PC-9 (cell line): Measurements from ENCODE around the gene PPP3R2. TPM values are rescaled to one million over a fixed set of nuclear protein-coding genes. Genes with fewer than 3 reads are reported as not detected.

Experiments used
- BruUV-seq: library from RNA; stranded (reverse); fragments of 400-500 nt; replicated peaks from 2 replicates; lab custom pipeline; 2021; lab: Mats Ljungman, UMichigan
- CTCF ChIA-PET: fragments of 300-600 bp; sonication (Branson Sonifier 250); formaldehyde crosslinking; loops from one replicate; lab custom pipeline; 2022; ENCODE audit warnings: antibody characterized with exemption; lab: Charles Lee
- POLR2A ChIA-PET: fragments of 300-600 bp; sonication (Branson Sonifier 250); formaldehyde crosslinking; loops from one replicate; lab custom pipeline; 2022; ENCODE audit warnings: antibody characterized with exemption; ENCODE audit not compliant: unreplicated experiment; lab: Charles Lee
- DNase-seq, 2 experiments: peaks; one replicate each; pipeline versions ENCODE4 v3.0.0 to v3.0.0-alpha.2; 2015 to 2022; ENCODE audit warnings: mixed read lengths in 1 of 2
- H2AFZ ChIP-seq: fragments of 200-600 bp; sonication (generic); 2 replicates; pipeline ENCODE4 v1.8.1; 2017; ENCODE audit warnings: antibody characterized with exemption
- H3F3A ChIP-seq: fragments of 200-600 bp; sonication (generic); 2 replicates; pipeline ENCODE4 v1.8.1; 2017; ENCODE audit warnings: antibody characterized with exemption, mild to moderate bottlenecking, low read depth; ENCODE audit not compliant: insufficient read depth
- H3K27ac ChIP-seq: fragments of 200-600 bp; sonication (generic); 2 replicates; pipeline ENCODE4 v1.6.1; 2016; ENCODE audit warnings: mixed run types
- H3K27me3 ChIP-seq: fragments of 200-600 bp; sonication (generic); 2 replicates; pipeline ENCODE4 v1.6.1; 2016; ENCODE audit warnings: low read depth, mixed run types; ENCODE audit not compliant: insufficient read depth
- H3K36me3 ChIP-seq: fragments of 200-600 bp; sonication (generic); 2 replicates; pipeline ENCODE4 v1.6.1; 2016; ENCODE audit warnings: low read depth, mixed run types
- H3K4me1 ChIP-seq: fragments of 200-600 bp; sonication (generic); replicated peaks from 2 replicates; pipeline ENCODE4 v1.6.1; 2016; ENCODE audit warnings: mixed run types; ENCODE audit not compliant: insufficient read depth
- H3K4me2 ChIP-seq: fragments of 200-600 bp; sonication (generic); 2 replicates; pipeline ENCODE4 v1.6.1; 2017; ENCODE audit warnings: mixed run types
- H3K4me3 ChIP-seq: fragments of 200-600 bp; sonication (generic); 2 replicates; pipeline ENCODE4 v1.6.1; 2016; ENCODE audit warnings: mixed run types
- H3K79me2 ChIP-seq: fragments of 200-600 bp; sonication (generic); 2 replicates; pipeline ENCODE4 v1.6.1; 2017; ENCODE audit warnings: low read depth, mixed run types
- H3K9me2 ChIP-seq: fragments of 200-600 bp; sonication (generic); 2 replicates; pipeline ENCODE4 v1.8.1; 2017; ENCODE audit warnings: mild to moderate bottlenecking; ENCODE audit not compliant: insufficient read depth
- H3K9me3 ChIP-seq: fragments of 200-600 bp; sonication (generic); 2 replicates; pipeline ENCODE4 v1.8.1; 2016; ENCODE audit warnings: low read depth; ENCODE audit not compliant: insufficient read depth
- H4K20me1 ChIP-seq: fragments of 200-600 bp; sonication (generic); 2 replicates; pipeline ENCODE4 v1.8.1; 2017; ENCODE audit not compliant: insufficient read depth
- EZH2 ChIP-seq: fragments of 200-600 bp; sonication (generic); IDR thresholded peaks from 2 replicates; pipeline ENCODE4 v1.8.0; 2017; ENCODE audit warnings: antibody characterized with exemption, low read depth
- intact Hi-C: fragments of 100-400 bp; cut with micrococcal nuclease; formaldehyde crosslinking; loops from one replicate; pipeline ENCODE4 v1.10.0; 2022; ENCODE audit not compliant: unreplicated experiment
- total RNA-seq: library from RNA; stranded (reverse); gene quantifications from 2 replicates; pipeline ENCODE4 v1.2.3, GENCODE V29; 2021
- TF ChIP-seq, protein P1 (sequence below): fragments of 200-600 bp; sonication (generic); conservative IDR thresholded peaks from 2 replicates; pipeline ENCODE4 v1.6.1; 2017; ENCODE audit warnings: mixed run types, antibody characterized with exemption, mild to moderate bottlenecking, moderate library complexity

PPP3R2 gene
- total RNA-seq, 1 experiment from 2014 or later = not detected

DNA sequence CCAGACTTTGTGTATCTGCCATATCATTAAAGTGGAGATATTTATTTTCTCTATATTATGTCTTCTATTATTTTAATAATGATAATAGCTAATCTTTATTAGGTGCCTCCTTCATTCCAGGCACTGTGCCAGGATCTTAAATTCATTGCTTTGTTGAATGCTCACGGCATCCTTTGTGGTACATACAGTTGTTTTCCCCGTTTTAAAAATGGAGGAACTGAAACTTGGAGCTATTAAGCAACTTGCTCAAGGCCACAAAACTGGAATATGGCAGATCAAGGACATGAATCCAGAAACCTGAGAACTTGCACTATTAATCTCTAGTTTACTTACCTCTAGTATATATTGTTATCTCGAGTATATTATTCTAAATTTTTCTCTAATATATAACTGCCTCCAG is 41.5 kb upstream of the PPP3R2 start:
- no peaks in the 10 kb centered on the region for H3K9me3 ChIP-seq
- DNase-seq = no peak
- no TSS peak for BruUV-seq
- CTCF ChIA-PET = no interaction called here
- H3K27ac ChIP-seq = no peak overlapping the region
- TF ChIP-seq, protein P1, sequence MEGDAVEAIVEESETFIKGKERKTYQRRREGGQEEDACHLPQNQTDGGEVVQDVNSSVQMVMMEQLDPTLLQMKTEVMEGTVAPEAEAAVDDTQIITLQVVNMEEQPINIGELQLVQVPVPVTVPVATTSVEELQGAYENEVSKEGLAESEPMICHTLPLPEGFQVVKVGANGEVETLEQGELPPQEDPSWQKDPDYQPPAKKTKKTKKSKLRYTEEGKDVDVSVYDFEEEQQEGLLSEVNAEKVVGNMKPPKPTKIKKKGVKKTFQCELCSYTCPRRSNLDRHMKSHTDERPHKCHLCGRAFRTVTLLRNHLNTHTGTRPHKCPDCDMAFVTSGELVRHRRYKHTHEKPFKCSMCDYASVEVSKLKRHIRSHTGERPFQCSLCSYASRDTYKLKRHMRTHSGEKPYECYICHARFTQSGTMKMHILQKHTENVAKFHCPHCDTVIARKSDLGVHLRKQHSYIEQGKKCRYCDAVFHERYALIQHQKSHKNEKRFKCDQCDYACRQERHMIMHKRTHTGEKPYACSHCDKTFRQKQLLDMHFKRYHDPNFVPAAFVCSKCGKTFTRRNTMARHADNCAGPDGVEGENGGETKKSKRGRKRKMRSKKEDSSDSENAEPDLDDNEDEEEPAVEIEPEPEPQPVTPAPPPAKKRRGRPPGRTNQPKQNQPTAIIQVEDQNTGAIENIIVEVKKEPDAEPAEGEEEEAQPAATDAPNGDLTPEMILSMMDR = no peak
- POLR2A ChIA-PET = no interaction called here
- no peak overlapping the region for H3K4me3 ChIP-seq
- no peaks in the 10 kb centered on the region for H4K20me1 ChIP-seq
- H3K36me3 ChIP-seq = no peaks in the 10 kb centered on the region
- no peaks in the 10 kb centered on the region for H3K4me1 ChIP-seq
- intact Hi-C loops = no loop called here
- no peaks in the 10 kb centered on the region for H3K27me3 ChIP-seq
- H3F3A ChIP-seq = no peaks in the 10 kb centered on the region
- H2AFZ ChIP-seq = no peak overlapping the region
- H3K79me2 ChIP-seq = no peaks in the 10 kb centered on the region
- H3K9me2 ChIP-seq = no peaks in the 10 kb centered on the region
- no peak overlapping the region for H3K4me2 ChIP-seq

DNA sequence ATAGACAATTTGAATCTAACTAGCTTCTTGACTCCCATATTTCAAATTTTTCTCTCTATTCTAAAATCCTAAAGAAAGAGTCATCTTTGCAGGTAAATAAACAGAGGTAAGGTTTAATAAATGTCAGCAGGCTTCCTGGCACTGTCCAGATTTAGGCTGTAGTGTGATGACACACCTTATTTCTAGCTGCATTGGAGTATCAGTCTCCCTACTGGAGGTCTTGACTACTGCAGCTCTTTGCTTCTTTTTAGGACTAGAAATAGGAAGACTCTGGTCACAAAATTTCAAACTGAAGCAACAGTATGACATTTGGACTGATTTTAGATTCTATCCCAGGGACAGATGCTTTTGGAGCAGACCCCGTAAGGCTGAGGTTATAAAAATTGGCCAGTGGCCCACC is 40.7 kb upstream of the PPP3R2 start:
- ChIA-PET CTCF (no interaction called here), POLR2A (no interaction called here)
- Histone ChIP-seq H3K27ac (no peak overlapping the region), H3F3A (no peaks in the 10 kb centered on the region), H3K36me3 (no peaks in the 10 kb centered on the region), H3K27me3 (no peaks in the 10 kb centered on the region), H3K4me1 (no peaks in the 10 kb centered on the region), H3K4me3 (no peak overlapping the region), H2AFZ (no peak overlapping the region), H4K20me1 (no peaks in the 10 kb centered on the region), H3K9me3 (no peaks in the 10 kb centered on the region), H3K79me2 (no peaks in the 10 kb centered on the region), H3K9me2 (no peaks in the 10 kb centered on the region), H3K4me2 (no peak overlapping the region)
- intact Hi-C loops = no loop called here
- no peak for DNase-seq
- no TSS peak for BruUV-seq
- TF ChIP-seq, protein P1 = no peak

- Histone ChIP-seq H3K27ac (no peak overlapping the region), H3K4me3 (no peak overlapping the region), H3K36me3 (no peaks in the 10 kb centered on the region), H2AFZ (no peak overlapping the region), H4K20me1 (no peaks in the 10 kb centered on the region), H3K9me3 (no peaks in the 10 kb centered on the region), H3K9me2 (no peaks in the 10 kb centered on the region), H3K27me3 (no peaks in the 10 kb centered on the region), H3K4me2 (no peak overlapping the region), H3K4me1 (no peaks in the 10 kb centered on the region), H3K79me2 (no peaks in the 10 kb centered on the region), H3F3A (no peaks in the 10 kb centered on the region)
- no TSS peak for BruUV-seq
- intact Hi-C loops = no loop called here
- TF ChIP-seq, protein P1 = no peak
- no peak for TF ChIP-seq EZH2
- CTCF ChIA-PET = interaction anchor here (0.7 kb wide), 1 partner anchor 307 kb away, joined by 8 read pairs; no protein-coding TSS in a partner anchor
- POLR2A ChIA-PET = no interaction called here
- DNase-seq = no peak
Measured at GRCh38 chr9:101634741-101635409, 40.1 kb upstream of the PPP3R2 start.
